H9 (cell line): ENCODE results near the gene UNC5C. TPM values are rescaled to one million over a fixed set of nuclear protein-coding genes. Genes with fewer than 3 reads are reported as not detected.

Source experiments
- DNase-seq: peaks from one replicate; pipeline ENCODE4 v3.0.0-alpha.2; 2017
- H2AFZ ChIP-seq: one replicate; pipeline ENCODE4 v1.6.1; 2013; ENCODE audit warnings: mild to moderate bottlenecking, low read length, control low read depth, moderate library complexity
- H2AK5ac ChIP-seq: 2 replicates; pipeline ENCODE4 v1.6.1; 2013; ENCODE audit warnings: low read length, control low read depth, mixed read lengths; ENCODE audit not compliant: insufficient read length
- H2BK120ac ChIP-seq: one replicate; pipeline ENCODE4 v1.6.1; 2013; ENCODE audit warnings: low read depth, mild to moderate bottlenecking, low read length, control low read depth, inconsistent platforms; ENCODE audit not compliant: poor library complexity, severe bottlenecking
- H2BK12ac ChIP-seq: 2 replicates; pipeline ENCODE4 v1.6.1; 2013; ENCODE audit warnings: low read length, control low read depth, mixed read lengths, low read depth; ENCODE audit not compliant: insufficient read length
- H2BK15ac ChIP-seq: 2 replicates; pipeline ENCODE4 v1.6.1; 2013; ENCODE audit warnings: low read depth, low read length, control low read depth
- H2BK20ac ChIP-seq: one replicate; pipeline ENCODE4 v1.6.1; 2013; ENCODE audit warnings: low read depth, mild to moderate bottlenecking, low read length, control low read depth, inconsistent platforms; ENCODE audit not compliant: poor library complexity, severe bottlenecking
- H2BK5ac ChIP-seq: 2 replicates; pipeline ENCODE4 v1.6.1; 2013; ENCODE audit warnings: low read length, control low read depth, mixed read lengths; ENCODE audit not compliant: insufficient read length
- H3K14ac ChIP-seq: 2 replicates; pipeline ENCODE4 v1.6.1; 2013; ENCODE audit warnings: low read length, control low read depth; ENCODE audit not compliant: insufficient read depth
- H3K18ac ChIP-seq: 2 replicates; pipeline ENCODE4 v1.6.1; 2013; ENCODE audit warnings: low read depth, mild to moderate bottlenecking, mixed read lengths, low read length, control low read depth; ENCODE audit not compliant: insufficient read length
- H3K23ac ChIP-seq: 2 replicates; pipeline ENCODE4 v1.6.1; 2013; ENCODE audit warnings: low read length, control low read depth, mixed read lengths, low read depth; ENCODE audit not compliant: insufficient read length
- H3K23me2 ChIP-seq: 2 replicates; pipeline ENCODE4 v1.6.1; 2013; ENCODE audit warnings: low read depth, mild to moderate bottlenecking, mixed read lengths, low read length, control low read depth; ENCODE audit not compliant: insufficient read length, poor library complexity, severe bottlenecking
- H3K27ac ChIP-seq: 2 replicates; pipeline ENCODE4 v1.5.1; 2013; ENCODE audit warnings: low read length, control low read depth, mixed read lengths, low read depth; ENCODE audit not compliant: insufficient read length
- H3K27me3 ChIP-seq: 2 replicates; pipeline ENCODE4 v1.6.1; 2013; ENCODE audit warnings: low read length, control low read depth, inconsistent platforms; ENCODE audit not compliant: insufficient read depth
- H3K4ac ChIP-seq: 2 replicates; pipeline ENCODE4 v1.6.1; 2013; ENCODE audit warnings: low read depth, mild to moderate bottlenecking, control low read depth, inconsistent platforms, low read length, moderate library complexity
- H3K4me1 ChIP-seq: 2 replicates; pipeline ENCODE4 v1.6.1; 2013; ENCODE audit warnings: low read length, control low read depth, inconsistent platforms; ENCODE audit not compliant: insufficient read depth
- H3K4me2 ChIP-seq: 2 replicates; pipeline ENCODE4 v1.6.1; 2013; ENCODE audit warnings: low read length, control low read depth, mixed read lengths; ENCODE audit not compliant: insufficient read length, insufficient read depth
- H3K56ac ChIP-seq: 2 replicates; pipeline ENCODE4 v1.6.1; 2013; ENCODE audit warnings: low read depth, mild to moderate bottlenecking, mixed read lengths, low read length, control low read depth; ENCODE audit not compliant: insufficient read length
- H3K79me1 ChIP-seq: 2 replicates; pipeline ENCODE4 v1.6.1; 2013; ENCODE audit warnings: low read depth, mild to moderate bottlenecking, moderate library complexity, low read length, control low read depth, inconsistent platforms; ENCODE audit not compliant: insufficient read depth, poor library complexity, severe bottlenecking
- H3K79me2 ChIP-seq: 2 replicates; pipeline ENCODE4 v1.6.1; 2013; ENCODE audit warnings: low read length, control low read depth, inconsistent platforms; ENCODE audit not compliant: insufficient read depth
- H3K9ac ChIP-seq: 2 replicates; pipeline ENCODE4 v1.6.1; 2013; ENCODE audit warnings: low read length, control low read depth, mixed read lengths; ENCODE audit not compliant: insufficient read length; ENCODE audit errors: extremely low read depth
- H3K9me3 ChIP-seq: one replicate; pipeline ENCODE4 v1.6.1; 2013; ENCODE audit warnings: low read depth, low read length, inconsistent platforms; ENCODE audit not compliant: control insufficient read depth
- H3T11ph ChIP-seq: one replicate; pipeline ENCODE4 v1.6.1; 2013; ENCODE audit warnings: mild to moderate bottlenecking, low read length, control low read depth, inconsistent platforms
- H4K20me1 ChIP-seq: one replicate; pipeline ENCODE4 v1.6.1; 2013; ENCODE audit not compliant: control insufficient read depth, insufficient read length, insufficient read depth
- H4K5ac ChIP-seq: 2 replicates; pipeline ENCODE4 v1.6.1; 2013; ENCODE audit warnings: low read depth, mild to moderate bottlenecking, mixed read lengths, low read length, control low read depth; ENCODE audit not compliant: insufficient read length
- H4K8ac ChIP-seq: replicated peaks from 2 replicates; pipeline ENCODE4 v1.6.1; 2013; ENCODE audit warnings: low read length, control low read depth, mixed read lengths, low read depth; ENCODE audit not compliant: insufficient read length
- H4K91ac ChIP-seq: 2 replicates; pipeline ENCODE4 v1.6.1; 2013; ENCODE audit warnings: low read depth, mild to moderate bottlenecking, moderate library complexity, mixed read lengths, low read length, control low read depth; ENCODE audit not compliant: insufficient read length
- H3K27ac Mint-ChIP-seq, 3 experiments: 2 replicates in 2 of 3; 3 replicates in 1 of 3; pipeline ENCODE4 v1.8.0; 2020 to 2021; ENCODE audit warnings: mixed read lengths in 3 of 3, mild to moderate bottlenecking in 1 of 3, moderate library complexity in 1 of 3
- H3K27me3 Mint-ChIP-seq: 2 replicates; pipeline ENCODE4 v1.8.0; 2021; ENCODE audit warnings: low read depth, mild to moderate bottlenecking, moderate library complexity, mixed read lengths
- H3K36me3 Mint-ChIP-seq, 3 experiments: 2 replicates in 2 of 3; 3 replicates in 1 of 3; pipeline ENCODE4 v1.8.0; 2020 to 2021; ENCODE audit warnings: low read depth in 3 of 3, mixed read lengths in 3 of 3; ENCODE audit not compliant: insufficient read depth in 1 of 3
- H3K4me1 Mint-ChIP-seq, 2 experiments: 2 replicates each; pipeline ENCODE4 v1.8.0; 2020; ENCODE audit warnings: mixed read lengths in 2 of 2
- H3K4me3 Mint-ChIP-seq, 2 experiments: 2 replicates in 1 of 2; 3 replicates in 1 of 2; pipeline ENCODE4 v1.8.0; 2020 to 2021; ENCODE audit warnings: mild to moderate bottlenecking in 2 of 2, mixed read lengths in 2 of 2, moderate library complexity in 1 of 2
- H3K9me3 Mint-ChIP-seq, 2 experiments: 2 replicates in 1 of 2; 3 replicates in 1 of 2; pipeline ENCODE4 v1.8.0; 2020; ENCODE audit warnings: mild to moderate bottlenecking in 2 of 2, mixed read lengths in 2 of 2, moderate library complexity in 1 of 2
- CTCF ChIP-seq: fragments of 200-600 bp; sonication (generic); conservative IDR thresholded peaks from 3 replicates; pipeline ENCODE4 v1.8.0; 2021; ENCODE audit warnings: antibody characterized with exemption, mild to moderate bottlenecking
- WGBS: extraction: QIAGEN DNeasy Blood & Tissue Kit; methylation state at CpG from one replicate; pipeline ENCODE4 v1.1.7; 2013; ENCODE audit warnings: missing lambda C conversion rate, low lambda C conversion rate, mixed read lengths; ENCODE audit not compliant: insufficient read length; ENCODE audit errors: extremely low coverage; 5-methylcytosine and 5-hydroxymethylcytosine counted together
- total RNA-seq: library from RNA; stranded (reverse); gene quantifications from 2 replicates; pipeline ENCODE4 v1.2.1, GENCODE V29; 2021

The UNC5C gene
- total RNA-seq, 1 experiment from 2014 or later = not detected

GRCh38 chr4:95151255-95151654, 397.5 kb downstream of the UNC5C start:
- no peak overlapping the region for H2BK20ac ChIP-seq
- no peak overlapping the region for H2BK120ac ChIP-seq
- H3K79me2 ChIP-seq = no peaks in the 10 kb centered on the region
- no peak overlapping the region for H4K91ac ChIP-seq
- H4K8ac ChIP-seq = no peak overlapping the region
- H3K9ac ChIP-seq = no peak overlapping the region
- Mint-ChIP-seq H3K9me3 (no peaks in the 10 kb centered on the region), H3K27ac (peak overlapping the region in 1 of 3 experiments; percentile 37; a peak in 1 of 7 replicates), H3K36me3 (no peaks in the 10 kb centered on the region), H3K4me3 (no peak overlapping the region), H3K4me1 (peaks cover 6% of the 10 kb centered on the region in 2 experiments), H3K27me3 (no peaks in the 10 kb centered on the region)
- no peak overlapping the region for H3K4me2 ChIP-seq
- no peaks in the 10 kb centered on the region for H3K23me2 ChIP-seq
- no peak for DNase-seq
- no peak overlapping the region for H3K18ac ChIP-seq
- H4K20me1 ChIP-seq = no peaks in the 10 kb centered on the region
- H2AK5ac ChIP-seq = no peak overlapping the region
- no peaks in the 10 kb centered on the region for H3K27me3 ChIP-seq
- no peak overlapping the region for H2AFZ ChIP-seq
- no peak overlapping the region for H2BK5ac ChIP-seq
- no peak for TF ChIP-seq CTCF
- H3K14ac ChIP-seq = no peak overlapping the region
- no peaks in the 10 kb centered on the region for H3K4me1 ChIP-seq
- no peaks in the 10 kb centered on the region for H3K9me3 ChIP-seq
- no peak overlapping the region for H3K27ac ChIP-seq
- no peaks in the 10 kb centered on the region for H3K79me1 ChIP-seq
- H4K5ac ChIP-seq = no peak overlapping the region
- no CpG with 5 or more reads among the region's 3 CpGs for WGBS
- H3K4ac ChIP-seq = no peak overlapping the region
- H2BK12ac ChIP-seq = no peak overlapping the region
- H2BK15ac ChIP-seq = no peak overlapping the region
- H3K56ac ChIP-seq = no peak overlapping the region
- no peak overlapping the region for H3K23ac ChIP-seq
- H3T11ph ChIP-seq = no peak overlapping the region
